CD8-positive, alpha-beta memory T cell (primary cell): ENCODE data around the gene WDTC1. TPM values are rescaled to one million over a fixed set of nuclear protein-coding genes. Genes with fewer than 3 reads are reported as not detected.
A peak's percentile ranks its signal among the peaks of the same experiment; 100 is the strongest.

Source experiments
- CTCF ChIA-PET: fragments of 350-600 bp; sonication (Branson Sonifier 250); formaldehyde crosslinking; loops from one replicate; lab custom pipeline; 2021; ENCODE audit warnings: antibody characterized with exemption; lab: Charles Lee
- POLR2A ChIA-PET: fragments of 350-600 bp; sonication (Branson Sonifier 250); formaldehyde crosslinking; loops from one replicate; lab custom pipeline; 2021; ENCODE audit warnings: antibody characterized with exemption; lab: Charles Lee
- DNase-seq, 5 donors: peaks; one replicate each; pipeline versions ENCODE4 v3.0.0 to v3.0.0-alpha.2; 2020 to 2022; ENCODE audit warnings: mixed read lengths in 1 of 5
- H3K27ac ChIP-seq: one replicate; pipeline ENCODE4 v1.7.0; 2013; ENCODE audit warnings: low read depth, mild to moderate bottlenecking, low read length, moderate library complexity
- H3K27me3 ChIP-seq: 2 replicates; pipeline ENCODE4 v1.7.0; 2013; ENCODE audit warnings: low read length, mild to moderate bottlenecking; ENCODE audit not compliant: insufficient read depth, poor library complexity, severe bottlenecking
- H3K36me3 ChIP-seq: 2 replicates; pipeline ENCODE4 v1.7.0; 2013; ENCODE audit warnings: mild to moderate bottlenecking, low read length, moderate library complexity; ENCODE audit not compliant: insufficient read depth
- H3K4me1 ChIP-seq: 2 replicates; pipeline ENCODE4 v1.7.0; 2013; ENCODE audit warnings: mild to moderate bottlenecking, low read length, moderate library complexity; ENCODE audit not compliant: insufficient read depth
- H3K4me3 ChIP-seq: 2 replicates; pipeline ENCODE4 v1.7.0; 2013; ENCODE audit warnings: mild to moderate bottlenecking, low read length
- H3K9me3 ChIP-seq: 2 replicates; pipeline ENCODE4 v1.7.0; 2013; ENCODE audit warnings: mild to moderate bottlenecking, low read length
- H3K27ac Mint-ChIP-seq, 8 donors: one replicate each; pipeline ENCODE4 v1.8.0; 2020 to 2021; ENCODE audit warnings: mixed read lengths in 8 of 8, mild to moderate bottlenecking in 6 of 8, inconsistent platforms in 3 of 8, moderate library complexity in 3 of 8
- H3K27me3 Mint-ChIP-seq, 2 donors: one replicate each; pipeline ENCODE4 v1.8.0; 2020 to 2021; ENCODE audit warnings: mixed read lengths in 2 of 2, mild to moderate bottlenecking in 1 of 2, moderate library complexity in 1 of 2
- H3K36me3 Mint-ChIP-seq, 3 donors: one replicate each; pipeline ENCODE4 v1.8.0; 2020 to 2021; ENCODE audit warnings: mixed read lengths in 3 of 3, inconsistent platforms in 1 of 3, mild to moderate bottlenecking in 1 of 3
- H3K4me1 Mint-ChIP-seq, 3 donors: one replicate each; pipeline ENCODE4 v1.8.0; 2020 to 2021; ENCODE audit warnings: mixed read lengths in 3 of 3, inconsistent platforms in 1 of 3, mild to moderate bottlenecking in 1 of 3
- H3K4me3 Mint-ChIP-seq, 7 donors: one replicate each; pipeline ENCODE4 v1.8.0; 2020 to 2021; ENCODE audit warnings: mixed read lengths in 7 of 7, mild to moderate bottlenecking in 6 of 7, moderate library complexity in 4 of 7, inconsistent platforms in 2 of 7
- H3K9me3 Mint-ChIP-seq, 5 donors: one replicate each; pipeline ENCODE4 v1.8.0; 2020 to 2022; ENCODE audit warnings: mixed read lengths in 5 of 5, mild to moderate bottlenecking in 3 of 5, moderate library complexity in 2 of 5, inconsistent platforms in 1 of 5
- polyA plus RNA-seq: library from polyadenylated mRNA; unstranded; fragments of 300-500 nt; fragmentation: Illumina TruSeq; gene quantifications from one replicate; pipeline ENCODE4 v1.2.3, GENCODE V29; 2021
- total RNA-seq, 2 experiments: library from RNA; stranded (reverse); gene quantifications; one replicate each; pipeline ENCODE4 v1.2.3, GENCODE V29; 2021

The WDTC1 gene
- total and polyA plus RNA-seq, 3 experiments from 2014 or later = 8.6 to 22.3 (median 22.2) TPM

DNA sequence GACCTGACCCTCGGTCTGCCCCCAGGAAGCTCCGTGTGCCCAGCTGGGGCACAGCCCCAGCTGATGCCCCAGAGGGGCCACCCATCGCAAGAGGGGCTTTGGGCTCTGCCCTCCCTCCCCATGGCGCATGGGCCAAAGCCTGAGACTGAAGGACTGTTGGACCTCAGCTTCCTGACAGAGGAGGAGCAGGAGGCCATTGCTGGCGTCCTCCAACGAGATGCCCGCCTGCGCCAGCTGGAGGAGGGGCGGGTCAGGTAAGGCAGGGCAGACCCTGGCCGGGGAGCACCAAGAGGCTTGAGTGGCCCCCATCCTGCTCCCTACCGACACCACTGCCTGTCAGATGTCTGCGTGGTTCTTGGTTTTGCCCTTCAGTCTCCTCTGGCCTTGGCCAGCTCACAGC is 110.8 kb downstream of the WDTC1 start:
- Histone ChIP-seq H3K36me3 (peaks cover 7% of the 10 kb centered on the region), H3K27ac (no peak overlapping the region), H3K4me1 (peaks cover 38% of the 10 kb centered on the region), H3K27me3 (no peaks in the 10 kb centered on the region), H3K4me3 (no peak overlapping the region), H3K9me3 (no peaks in the 10 kb centered on the region)
- ChIA-PET CTCF (interaction anchor here (0.9 to 9.4 kb wide), 5 partner anchors 9 to 43 kb away, joined by 3 to 115 read pairs (median 4); no protein-coding TSS in a partner anchor), POLR2A (no interaction called here)
- Mint-ChIP-seq H3K9me3 (no peaks in the 10 kb centered on the region), H3K27me3 (peaks cover 0 to 2% of the 10 kb centered on the region in 2 donors), H3K27ac (peak overlapping the region in 3 of 8 donors; percentile 54 to 87 (median 81)), H3K36me3 (peaks cover 0 to 52% (median 4%) of the 10 kb centered on the region in 3 donors), H3K4me1 (peaks cover 34 to 65% (median 39%) of the 10 kb centered on the region in 3 donors), H3K4me3 (peak overlapping the region in 3 of 7 donors; percentile 78 to 82 (median 80))
- DNase-seq = no peak

- peak overlapping the region in 4 of 7 donors; percentile 16 to 63 (median 55) for H3K4me3 Mint-ChIP-seq
- peak overlapping the region in 5 of 8 donors; percentile 13 to 81 (median 46) for H3K27ac Mint-ChIP-seq
- CTCF ChIA-PET = interaction anchor here (1.3 to 9.4 kb wide), 3 partner anchors 11 to 21 kb away, joined by 3 to 115 read pairs (median 11); partner anchors contain the start of gene MAP3K6
- H3K27me3 ChIP-seq = no peaks in the 10 kb centered on the region
- no peaks in the 10 kb centered on the region for H3K9me3 Mint-ChIP-seq
- H3K4me3 ChIP-seq = no peak overlapping the region
- H3K4me1 Mint-ChIP-seq = peaks cover 27 to 56% (median 31%) of the 10 kb centered on the region in 3 donors
- H3K36me3 ChIP-seq = peaks cover 9% of the 10 kb centered on the region
- no peak for DNase-seq
- no peak overlapping the region for H3K27ac ChIP-seq
- H3K4me1 ChIP-seq = peaks cover 28% of the 10 kb centered on the region
- H3K27me3 Mint-ChIP-seq = peaks cover 0 to 2% of the 10 kb centered on the region in 2 donors
- no peaks in the 10 kb centered on the region for H3K9me3 ChIP-seq
- POLR2A ChIA-PET = interaction anchor here (0.7 to 1.4 kb wide), 2 partner anchors 10 to 28 kb away, joined by 3 to 5 read pairs; no protein-coding TSS in a partner anchor
- peaks cover 0 to 59% (median 4%) of the 10 kb centered on the region in 3 donors for H3K36me3 Mint-ChIP-seq
These were observed 111.9 kb downstream of the WDTC1 start for GRCh38 chr1:27346357-27346756.

DNA sequence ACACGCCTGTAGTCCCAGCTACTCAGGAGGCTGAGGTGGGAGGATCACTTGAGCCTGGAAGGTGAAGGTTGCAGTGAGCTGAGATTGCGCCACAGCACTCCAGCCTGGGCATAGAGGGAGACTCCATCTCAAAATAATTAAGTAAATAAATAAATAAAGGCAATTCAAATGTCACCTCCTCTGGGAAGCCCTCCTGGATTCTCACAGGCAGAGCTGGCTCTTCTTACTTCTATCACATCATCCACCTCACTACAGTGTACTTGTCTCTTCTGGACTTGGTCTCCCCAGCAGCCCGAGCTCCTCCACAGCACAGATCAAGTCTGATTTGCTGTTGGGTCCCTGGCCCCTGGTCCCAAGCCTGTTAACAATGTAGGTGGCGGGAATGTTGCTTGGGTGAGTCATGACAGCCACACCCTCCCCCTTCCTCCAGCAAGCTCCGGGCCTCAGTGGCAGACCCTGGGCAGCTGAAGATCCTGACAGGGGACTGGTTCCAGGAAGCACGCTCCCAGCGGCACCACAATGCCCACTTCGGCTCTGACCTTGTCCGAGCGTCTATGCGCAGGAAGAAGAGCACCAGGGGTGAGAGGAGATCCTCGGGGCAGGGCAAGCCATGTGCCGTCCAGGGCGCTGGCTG is 112.7 kb downstream of the WDTC1 start:
- H3K27ac Mint-ChIP-seq = peak overlapping the region in 4 of 8 donors; percentile 54 to 85 (median 69)
- Histone ChIP-seq H3K27me3 (no peaks in the 10 kb centered on the region), H3K27ac (no peak overlapping the region), H3K9me3 (no peaks in the 10 kb centered on the region), H3K4me3 (no peak overlapping the region), H3K36me3 (peaks cover 9% of the 10 kb centered on the region), H3K4me1 (peaks cover 24% of the 10 kb centered on the region)
- no peak for DNase-seq
- CTCF ChIA-PET = interaction anchor here (1.0 to 9.4 kb wide), 4 partner anchors 10 to 51 kb away, joined by 3 to 115 read pairs (median 8); partner anchors contain the start of gene MAP3K6
- POLR2A ChIA-PET = interaction anchor here (0.5 to 1.4 kb wide), 2 partner anchors 9 to 10 kb away, joined by 3 to 5 read pairs; no protein-coding TSS in a partner anchor
- H3K4me1 Mint-ChIP-seq = peaks cover 23 to 51% (median 27%) of the 10 kb centered on the region in 3 donors
- peaks cover 0 to 61% (median 4%) of the 10 kb centered on the region in 3 donors for H3K36me3 Mint-ChIP-seq
- H3K9me3 Mint-ChIP-seq = no peaks in the 10 kb centered on the region
- peak overlapping the region in 1 of 7 donors; percentile 16 for H3K4me3 Mint-ChIP-seq
- H3K27me3 Mint-ChIP-seq = peaks cover 0 to 2% of the 10 kb centered on the region in 2 donors

- Histone ChIP-seq H3K4me3 (peak overlapping the region; percentile 41), H3K27me3 (no peaks in the 10 kb centered on the region), H3K9me3 (no peaks in the 10 kb centered on the region), H3K27ac (no peak overlapping the region), H3K36me3 (peaks cover 9% of the 10 kb centered on the region), H3K4me1 (peaks cover 17% of the 10 kb centered on the region)
- peaks cover 17 to 38% (median 18%) of the 10 kb centered on the region in 3 donors for H3K4me1 Mint-ChIP-seq
- no peaks in the 10 kb centered on the region for H3K9me3 Mint-ChIP-seq
- DNase-seq = peak in 4 of 5 donors; percentile 25 to 53 (median 36)
- H3K4me3 Mint-ChIP-seq = peak overlapping the region in 5 of 7 donors; percentile 6 to 54 (median 45)
- peaks cover 0 to 4% of the 10 kb centered on the region in 2 donors for H3K27me3 Mint-ChIP-seq
- POLR2A ChIA-PET = interaction anchor here (0.5 to 1.3 kb wide), 3 partner anchors 9 to 17 kb away, joined by 3 to 4 read pairs (median 3); partner anchors contain the start of gene MAP3K6
- CTCF ChIA-PET = interaction anchor here (0.9 to 2.8 kb wide), 5 partner anchors 8 to 49 kb away, joined by 3 to 15 read pairs (median 4); no protein-coding TSS in a partner anchor
- peak overlapping the region in 4 of 8 donors; percentile 29 to 73 (median 66) for H3K27ac Mint-ChIP-seq
- peaks cover 1 to 58% (median 4%) of the 10 kb centered on the region in 3 donors for H3K36me3 Mint-ChIP-seq
These were observed 114.7 kb downstream of the WDTC1 start for GRCh38 chr1:27348861-27349783.

DNA sequence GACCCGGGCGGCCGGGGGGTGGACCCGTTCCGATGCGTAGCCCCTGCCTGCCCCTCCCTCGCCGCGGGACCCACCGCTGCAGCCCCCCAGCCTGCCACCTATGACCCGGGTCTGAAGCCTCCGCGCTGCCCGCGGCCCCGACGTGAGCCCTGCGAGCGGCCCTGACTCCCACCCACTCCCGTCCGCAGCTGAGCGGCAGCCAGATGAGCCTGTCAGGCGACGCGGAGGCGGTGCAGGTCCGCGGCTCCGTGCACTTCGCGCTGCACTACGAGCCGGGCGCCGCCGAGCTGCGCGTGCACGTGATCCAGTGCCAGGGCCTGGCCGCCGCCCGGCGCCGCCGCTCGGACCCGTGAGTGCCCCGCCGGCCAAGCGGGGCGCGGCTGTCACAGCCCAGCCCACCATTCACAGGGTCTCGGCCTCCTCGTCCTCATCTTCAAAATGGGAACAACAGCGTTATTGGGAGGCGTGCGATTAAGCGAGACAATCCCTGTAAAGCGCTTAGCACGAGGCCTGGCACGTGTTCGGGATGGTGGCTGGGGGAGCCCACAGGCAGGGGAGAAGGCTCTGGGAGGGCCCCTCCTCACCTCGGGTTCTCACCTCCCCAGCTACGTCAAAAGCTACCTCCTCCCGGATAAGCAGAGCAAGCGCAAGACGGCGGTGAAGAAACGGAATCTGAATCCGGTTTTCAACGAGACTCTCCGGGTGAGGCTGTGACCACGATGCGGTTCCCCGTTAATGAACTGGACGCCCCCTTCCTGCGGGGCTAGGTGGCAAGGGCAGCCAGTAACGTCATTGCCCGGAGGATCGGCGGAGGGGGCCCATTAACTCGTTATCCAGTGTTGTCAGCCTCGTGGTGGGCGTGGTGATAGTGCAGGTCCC is 115.6 kb downstream of the WDTC1 start:
- no peak overlapping the region for H3K27ac ChIP-seq
- Mint-ChIP-seq H3K4me3 (peak overlapping the region in 1 of 7 donors; percentile 20), H3K36me3 (peaks cover 1 to 55% (median 4%) of the 10 kb centered on the region in 3 donors)

GRCh38 chr1:27350663-27351540 is 116.5 kb downstream of the WDTC1 start:
- no peak for DNase-seq
- no peaks in the 10 kb centered on the region for H3K9me3 Mint-ChIP-seq
- no peak overlapping the region for H3K27ac ChIP-seq
- H3K36me3 ChIP-seq = peaks cover 8% of the 10 kb centered on the region
- H3K36me3 Mint-ChIP-seq = peaks cover 1 to 50% (median 4%) of the 10 kb centered on the region in 3 donors
- H3K27me3 ChIP-seq = no peaks in the 10 kb centered on the region
- H3K9me3 ChIP-seq = no peaks in the 10 kb centered on the region
- peaks cover 0 to 5% of the 10 kb centered on the region in 2 donors for H3K27me3 Mint-ChIP-seq
- peaks cover 18 to 33% (median 21%) of the 10 kb centered on the region in 3 donors for H3K4me1 Mint-ChIP-seq
- H3K4me3 ChIP-seq = no peak overlapping the region
- peaks cover 13% of the 10 kb centered on the region for H3K4me1 ChIP-seq
- CTCF ChIA-PET = interaction anchor here (0.9 to 8.0 kb wide), 3 partner anchors 17 to 20 kb away, joined by 3 to 99 read pairs (median 15); no protein-coding TSS in a partner anchor
- H3K27ac Mint-ChIP-seq = peak overlapping the region in 1 of 8 donors; percentile 46
- POLR2A ChIA-PET = interaction anchor here (1.1 kb wide), 1 partner anchor 15 kb away, joined by 3 read pairs; no protein-coding TSS in a partner anchor
- no peak overlapping the region for H3K4me3 Mint-ChIP-seq

More for the DNA sequence above, 115.6 kb downstream of the WDTC1 start:
- ChIA-PET CTCF (interaction anchor here (0.9 to 2.8 kb wide), 3 partner anchors 17 to 38 kb away, joined by 3 to 15 read pairs (median 4); no protein-coding TSS in a partner anchor), POLR2A (interaction anchor here (1.1 kb wide), 1 partner anchor 16 kb away, joined by 3 read pairs; no protein-coding TSS in a partner anchor)
- no peak for DNase-seq
- Histone ChIP-seq H3K4me1 (peaks cover 11% of the 10 kb centered on the region), H3K27me3 (no peaks in the 10 kb centered on the region), H3K4me3 (no peak overlapping the region), H3K9me3 (no peaks in the 10 kb centered on the region), H3K36me3 (peaks cover 9% of the 10 kb centered on the region)
- peaks cover 13 to 32% (median 14%) of the 10 kb centered on the region in 3 donors for H3K4me1 Mint-ChIP-seq
- no peaks in the 10 kb centered on the region for H3K9me3 Mint-ChIP-seq
- H3K27me3 Mint-ChIP-seq = peaks cover 0 to 5% of the 10 kb centered on the region in 2 donors
- peak overlapping the region in 1 of 8 donors; percentile 46 for H3K27ac Mint-ChIP-seq
